Stimulated activated CD8-positive, alpha-beta memory T cell treated with anti-CD3 and anti-CD28 coated beads, Interleukin-15, amount 100 ng/mL, for 48 hours (primary cell): ENCODE measurements around the gene DXO.
"Not testable (repeated sequence)": the region's sequence is repeated elsewhere in the genome, so short reads cannot be mapped to it uniquely, and the experiment has no call there.

ENCODE experiments used
- DNase-seq, 2 donors: peaks; one replicate each; pipeline ENCODE4 v3.0.0-alpha.2; 2020; ENCODE audit warnings: low read depth in 2 of 2

DXO gene

DNA sequence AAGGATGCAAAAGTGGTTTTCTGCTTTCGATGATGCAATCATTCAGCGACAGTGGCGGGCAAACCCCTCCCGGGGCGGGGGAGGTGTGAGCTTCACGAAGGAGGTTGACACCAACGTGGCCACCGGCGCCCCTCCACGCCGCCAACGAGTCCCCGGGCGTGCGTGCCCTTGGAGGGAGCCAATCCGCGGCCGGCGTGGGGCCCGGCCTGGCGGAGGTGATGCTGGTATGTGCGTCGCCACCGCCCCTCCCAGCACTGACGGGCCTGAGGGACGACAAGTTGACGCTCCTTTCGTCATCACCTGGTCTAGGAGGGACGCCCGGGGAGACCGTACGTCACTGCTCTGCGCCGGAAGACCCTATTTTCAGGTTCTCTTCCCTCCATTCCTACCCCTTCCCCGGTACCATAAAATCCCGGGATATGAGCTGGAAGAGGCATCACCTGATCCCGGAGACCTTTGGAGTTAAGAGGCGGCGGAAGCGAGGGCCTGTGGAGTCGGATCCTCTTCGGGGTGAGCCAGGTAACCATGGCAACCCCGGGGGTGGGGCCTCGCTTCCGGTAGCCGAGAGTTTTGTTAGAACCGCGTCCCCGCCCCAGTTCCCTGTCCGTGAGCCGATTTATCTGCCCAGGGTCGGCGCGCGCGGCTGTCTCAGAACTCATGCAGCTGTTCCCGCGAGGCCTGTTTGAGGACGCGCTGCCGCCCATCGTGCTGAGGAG lies at the start of gene DXO:
Gene DXO, minus strand, starts transcription at position 146 of the 716 bp plus-strand sequence. CDS start 463 bp downstream, outside the sequence.
- DNase-seq, result peak; percentile 98 to 99

GRCh38 chr6:32014547-32014946 lies 42.6 kb upstream of the DXO start, which contains the start of gene C4B:
Gene C4B (plus strand): TSS chr6:32014795. CDS start chr6:32014846, 51 bp downstream.
- DNase-seq, result not testable (repeated sequence)

- not testable (repeated sequence) for DNase-seq
These were observed 41.8 kb upstream of the DXO start for GRCh38 chr6:32013738-32014137.

- DNase-seq, result not testable (repeated sequence)
These were observed 41.1 kb upstream of the DXO start for GRCh38 chr6:32012941-32013617.

DNA sequence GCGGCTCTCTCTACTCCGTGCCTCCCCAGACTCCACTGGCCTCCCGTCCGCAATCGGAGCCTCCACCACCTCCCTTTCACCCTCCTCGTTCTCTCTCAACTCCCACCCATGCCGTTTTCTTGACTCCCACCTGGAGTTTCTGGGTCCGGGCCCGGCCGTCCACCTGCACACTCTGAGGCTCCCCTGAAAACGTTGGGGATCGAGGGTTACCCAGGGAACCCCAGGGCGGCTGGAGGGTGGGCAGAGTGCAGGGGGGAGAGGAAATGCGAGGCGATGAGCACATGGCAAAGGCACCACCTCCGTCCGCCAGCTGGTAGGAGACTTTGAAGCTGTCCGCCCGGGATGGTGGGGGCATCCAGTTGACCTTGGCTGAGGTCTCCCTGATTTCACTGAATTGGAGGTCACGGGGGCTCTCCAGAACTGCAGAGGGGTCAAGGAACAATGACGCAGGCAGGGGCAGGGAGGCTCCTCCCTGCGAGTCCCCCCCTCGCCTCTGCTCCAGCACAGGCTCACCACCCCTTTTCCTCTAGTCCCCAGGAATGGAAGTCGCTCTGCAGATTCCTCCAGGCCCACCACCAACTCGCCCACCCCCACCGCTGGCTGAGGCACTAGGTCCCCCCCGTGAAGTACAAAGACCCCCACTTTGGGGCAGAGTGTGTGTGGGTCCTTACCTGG lies 39.1 kb upstream of the DXO start:
- DNase-seq, result not testable (repeated sequence)

DNA sequence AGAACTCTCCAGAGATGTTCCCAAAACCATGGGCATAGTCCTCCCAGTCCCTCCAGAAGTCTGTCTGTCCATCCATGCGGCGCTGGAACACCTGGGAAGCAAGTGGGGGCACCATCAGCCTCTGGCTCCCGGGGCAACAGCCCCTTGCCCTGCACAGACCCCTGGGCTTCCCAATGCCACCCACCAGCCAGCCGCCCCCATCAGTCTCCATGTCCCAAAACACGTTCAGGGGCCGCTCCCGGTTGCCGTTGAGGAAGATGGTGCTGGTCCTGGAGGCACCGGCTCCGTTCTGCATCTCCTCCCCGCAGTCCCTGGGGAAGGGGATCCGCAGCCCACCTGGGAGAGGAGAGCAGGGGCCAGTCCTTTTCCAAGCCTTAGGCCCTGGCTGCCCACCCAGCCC lies 37.6 kb upstream of the DXO start:
- DNase-seq, result not testable (repeated sequence)

- DNase-seq, result not testable (repeated sequence)
These were observed 36.7 kb upstream of the DXO start for GRCh38 chr6:32008616-32009015.

DNA sequence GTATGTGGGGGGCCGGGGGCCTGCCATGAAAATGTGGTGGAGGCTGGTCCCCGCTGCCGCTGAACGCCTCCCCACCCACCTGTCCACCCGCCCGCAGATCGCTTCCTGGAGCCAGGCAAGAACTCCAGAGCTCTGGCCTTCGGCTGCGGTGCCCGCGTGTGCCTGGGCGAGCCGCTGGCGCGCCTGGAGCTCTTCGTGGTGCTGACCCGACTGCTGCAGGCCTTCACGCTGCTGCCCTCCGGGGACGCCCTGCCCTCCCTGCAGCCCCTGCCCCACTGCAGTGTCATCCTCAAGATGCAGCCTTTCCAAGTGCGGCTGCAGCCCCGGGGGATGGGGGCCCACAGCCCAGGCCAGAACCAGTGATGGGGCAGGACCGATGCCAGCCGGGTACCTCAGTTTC lies 36.1 kb upstream of the DXO start:
- DNase-seq, result not testable (repeated sequence)

DNA sequence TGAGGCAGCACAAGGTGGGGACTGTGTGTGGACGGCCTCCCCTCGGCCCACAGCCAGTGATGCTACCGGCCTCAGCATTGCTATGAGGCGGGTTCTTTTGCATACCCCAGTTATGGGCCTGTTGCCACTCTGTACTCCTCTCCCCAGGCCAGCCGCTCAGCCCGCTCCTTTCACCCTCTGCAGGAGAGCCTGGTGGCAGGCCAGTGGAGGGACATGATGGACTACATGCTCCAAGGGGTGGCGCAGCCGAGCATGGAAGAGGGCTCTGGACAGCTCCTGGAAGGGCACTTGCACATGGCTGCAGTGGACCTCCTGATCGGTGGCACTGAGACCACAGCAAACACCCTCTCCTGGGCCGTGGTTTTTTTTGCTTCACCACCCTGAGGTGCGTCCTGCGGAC lies 35.1 kb upstream of the DXO start:
- DNase-seq, result not testable (repeated sequence)

- DNase-seq, result not testable (repeated sequence)
These were observed 34.1 kb upstream of the DXO start for GRCh38 chr6:32005991-32006529.

DNA sequence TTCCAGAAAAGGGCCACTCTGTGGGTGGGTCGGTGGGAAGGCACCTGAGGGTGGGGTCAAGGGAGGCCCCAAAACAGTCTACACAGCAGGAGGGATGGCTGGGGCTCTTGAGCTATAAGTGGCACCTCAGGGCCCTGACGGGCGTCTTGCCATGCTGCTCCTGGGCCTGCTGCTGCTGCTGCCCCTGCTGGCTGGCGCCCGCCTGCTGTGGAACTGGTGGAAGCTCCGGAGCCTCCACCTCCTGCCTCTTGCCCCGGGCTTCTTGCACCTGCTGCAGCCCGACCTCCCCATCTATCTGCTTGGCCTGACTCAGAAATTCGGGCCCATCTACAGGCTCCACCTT lies 33.6 kb upstream of the DXO start:
- not testable (repeated sequence) for DNase-seq

DNA sequence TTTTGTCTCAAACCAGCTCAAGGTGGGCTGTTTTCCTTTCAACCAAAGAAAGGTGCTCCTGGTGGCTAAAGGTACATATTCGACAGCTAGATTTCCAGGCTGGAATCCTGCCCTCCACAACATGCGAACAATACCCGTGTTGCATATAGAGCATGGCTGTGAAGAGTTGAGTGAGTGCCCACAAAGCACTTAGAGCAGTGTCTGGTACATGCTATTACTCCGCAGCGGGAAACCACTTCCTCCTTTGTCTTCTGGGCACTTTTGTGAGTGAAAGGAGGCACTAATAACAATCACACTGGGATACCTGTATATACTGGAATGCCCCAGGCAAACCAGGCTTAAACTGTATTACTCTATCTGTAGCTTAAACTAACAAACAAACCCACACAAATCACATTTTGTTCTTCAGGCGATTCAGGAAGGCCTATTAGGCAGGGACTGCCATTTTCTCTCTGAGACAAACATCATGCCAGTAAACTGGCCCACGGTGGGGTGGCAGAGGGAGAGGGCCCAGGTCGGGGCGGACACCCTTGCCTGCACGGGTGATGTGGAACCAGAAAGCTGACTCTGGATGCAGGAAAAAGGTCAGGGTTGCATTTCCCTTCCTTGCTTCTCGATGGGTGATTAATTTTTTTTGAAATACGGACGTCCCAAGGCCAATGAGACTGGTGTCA lies 33.1 kb upstream of the DXO start:
- not testable (repeated sequence) for DNase-seq

GRCh38 chr6:32004393-32004792 lies 32.5 kb upstream of the DXO start:
- DNase-seq, result not testable (repeated sequence)

GRCh38 chr6:32003301-32003700 lies 31.4 kb upstream of the DXO start:
- DNase-seq, result not testable (repeated sequence)

DNA sequence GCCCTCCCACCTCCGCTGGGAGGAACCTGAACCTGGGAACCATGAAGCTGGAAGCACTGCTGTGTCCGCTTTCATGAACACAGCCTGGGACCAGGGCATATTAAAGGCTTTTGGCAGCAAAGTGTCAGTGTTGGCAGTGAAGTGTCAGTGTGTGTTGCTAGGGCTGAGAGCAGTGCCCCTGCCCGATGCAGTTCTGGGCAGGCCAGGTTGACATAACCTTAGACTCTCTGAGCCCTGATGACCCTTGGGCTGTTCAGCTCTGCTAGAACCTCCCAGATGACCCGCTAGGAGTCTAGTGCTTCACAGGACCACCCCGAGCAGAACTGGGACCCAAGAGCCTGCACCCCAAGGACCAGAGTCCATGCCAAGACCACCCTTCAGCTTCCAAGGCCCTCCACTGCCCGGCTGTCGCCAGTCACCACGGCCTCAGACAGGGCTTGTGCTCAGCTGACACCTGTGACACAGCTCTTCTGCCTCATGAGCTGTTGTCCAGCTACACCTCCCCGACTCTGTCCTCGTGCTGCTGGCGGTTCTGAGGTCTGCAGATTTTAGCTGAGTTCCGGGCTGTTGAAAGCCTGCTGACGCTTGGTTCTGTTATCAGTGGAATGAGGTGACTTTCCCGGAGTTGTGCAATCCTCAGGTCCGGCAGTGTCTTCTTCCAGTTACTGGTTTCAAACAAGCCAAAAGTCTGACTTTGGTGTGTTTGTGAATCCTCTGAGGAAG lies 30.8 kb upstream of the DXO start:
- not testable (repeated sequence) for DNase-seq

DNA sequence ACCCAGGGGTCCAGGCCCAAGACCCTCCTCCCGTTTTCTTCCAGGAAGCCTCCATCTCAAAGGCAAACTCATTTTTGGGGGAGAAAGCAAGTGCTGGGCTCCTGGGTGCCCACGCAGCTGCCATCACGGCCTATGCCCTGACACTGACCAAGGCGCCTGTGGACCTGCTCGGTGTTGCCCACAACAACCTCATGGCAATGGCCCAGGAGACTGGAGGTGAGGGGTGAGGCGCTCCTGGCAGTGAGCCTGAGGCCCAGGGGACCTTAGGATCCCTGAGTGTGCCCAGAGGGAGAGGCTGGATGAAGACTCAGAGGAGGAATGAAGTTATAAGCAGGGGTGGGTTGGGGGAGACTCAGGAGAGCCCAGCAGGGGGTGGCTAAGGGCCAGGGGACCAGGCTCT lies 24.4 kb upstream of the DXO start:
- not testable (repeated sequence) for DNase-seq

GRCh38 chr6:31994421-31994820 lies 22.5 kb upstream of the DXO start:
- DNase-seq, result not testable (repeated sequence)

DNA sequence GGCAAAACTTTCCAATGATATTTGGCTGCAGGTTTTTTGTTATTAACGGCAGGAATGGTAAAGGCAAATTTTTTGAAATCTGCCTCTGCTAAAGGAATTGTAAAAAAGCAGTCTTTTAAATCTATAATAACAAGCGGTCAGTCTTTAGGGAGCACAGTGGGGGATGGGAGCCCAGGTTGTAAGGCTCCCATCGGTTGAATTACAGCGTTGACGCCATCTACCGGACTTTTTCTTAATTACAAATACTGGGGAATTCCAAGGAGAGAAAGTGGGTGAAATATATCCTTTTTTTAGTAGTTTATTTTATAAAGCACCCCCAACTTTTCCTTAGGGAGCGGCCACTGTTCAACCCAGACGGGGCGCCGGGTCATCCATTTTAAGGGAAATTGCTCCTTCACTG lies 17.4 kb upstream of the DXO start:
- DNase-seq, result not testable (repeated sequence)

GRCh38 chr6:31981744-31982143 lies 9.8 kb upstream of the DXO start, which contains the start of gene C4A:
Gene C4A (plus strand): TSS chr6:31982057. CDS start chr6:31982108, 51 bp downstream.
- DNase-seq, result not testable (repeated sequence)

- DNase-seq, result not testable (repeated sequence)
These were observed 9.1 kb upstream of the DXO start for GRCh38 chr6:31980998-31981397.
